Esophagus muscularis mucosa (tissue), 4 donors: ENCODE measurements around the gene RHOBTB1.

Source experiments
- CTCF ChIP-seq, 3 experiments: fragments of 200-600 bp in 2 of 3; fragments of 450-650 bp in 1 of 3; sonication (generic) in 2 of 3; IDR thresholded peaks; one replicate each; pipeline ENCODE4 v1.5.1; 2017 to 2019; ENCODE audit warnings: antibody characterized with exemption in 3 of 3, mild to moderate bottlenecking in 2 of 3, moderate library complexity in 1 of 3
- EP300 ChIP-seq: sonication (generic); formaldehyde crosslinking; IDR thresholded peaks from one replicate; pipeline ENCODE4 v1.6.1; 2017; ENCODE audit warnings: antibody characterized with exemption
- POLR2A ChIP-seq: fragments of 450-650 bp; IDR thresholded peaks from one replicate; pipeline ENCODE4 v1.6.1; 2017; ENCODE audit warnings: antibody characterized with exemption, moderate library complexity, mild to moderate bottlenecking, low read depth

DNA sequence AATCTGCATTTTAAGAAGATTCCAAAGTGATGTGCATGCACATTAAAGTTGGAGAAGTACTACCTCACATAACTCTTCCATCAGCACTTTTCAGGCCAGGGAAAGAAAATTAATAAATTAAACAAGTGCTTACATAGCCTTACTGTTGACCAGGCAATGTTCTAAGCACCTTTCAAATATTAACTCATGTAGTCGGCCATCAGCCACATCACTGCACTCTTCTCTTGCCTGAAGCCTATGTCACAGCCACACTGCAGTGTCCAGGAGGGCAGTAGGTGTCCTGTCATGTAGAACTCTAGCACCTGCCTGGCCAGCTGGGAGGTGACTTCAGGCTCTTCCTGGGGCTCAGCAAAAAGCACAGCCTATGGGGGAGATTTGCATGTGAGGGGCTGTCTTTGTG lies 94.2 kb downstream of the RHOBTB1 start:
- TF ChIP-seq EP300 (no peak), POLR2A (no peak), CTCF (IDR thresholded peaks at IDR 0.05) (no peak)
